NOMO-1 (cell line): ENCODE data around the gene BHLHE41.

Experiments used
- DNase-seq, 2 experiments: peaks; one replicate each; lab custom pipeline; 2025; ENCODE audit not compliant: unreplicated experiment in 2 of 2; lab: John Stamatoyannopoulos, UW

BHLHE41 gene

DNA sequence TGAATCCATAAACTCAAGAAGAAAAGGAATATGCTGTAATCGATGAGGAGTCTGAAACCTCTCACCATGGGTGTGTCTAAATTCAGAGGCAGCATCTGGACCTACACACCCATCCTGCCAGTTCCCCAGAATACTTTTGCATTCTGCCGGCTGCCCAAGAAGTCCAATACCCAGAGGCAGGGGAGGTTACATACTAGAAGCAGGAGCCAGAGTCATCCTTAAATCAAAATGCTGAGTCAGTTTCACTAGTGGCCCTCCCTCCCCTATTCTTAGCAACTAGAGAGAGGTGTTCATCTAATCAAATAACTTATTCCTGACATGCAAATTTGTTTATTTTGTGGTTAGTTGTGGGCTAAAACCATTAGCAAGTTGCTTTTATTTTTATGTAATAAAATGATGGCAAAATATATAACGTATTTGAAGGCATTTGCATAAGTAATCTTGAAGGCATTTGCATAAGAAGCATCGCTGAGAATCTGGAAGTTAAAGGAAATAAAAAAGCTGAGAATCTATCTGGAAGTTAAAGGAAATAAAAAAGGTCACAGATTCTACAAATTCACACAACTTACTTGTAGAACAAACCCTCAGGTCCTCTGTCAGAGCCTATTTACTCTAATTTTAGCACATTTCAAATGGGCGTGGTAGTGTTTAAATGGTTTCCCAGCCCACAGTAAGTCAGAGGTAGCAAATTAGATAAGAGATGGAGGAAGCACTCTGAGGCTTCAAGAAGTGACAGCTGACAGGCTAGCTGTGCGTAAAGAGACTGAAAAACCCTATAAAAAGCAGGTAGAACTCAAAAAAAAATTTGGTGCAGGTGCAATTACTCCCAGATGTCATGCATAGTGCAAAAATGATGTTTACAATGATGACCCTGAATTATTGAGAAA is 7.8 kb downstream of the BHLHE41 start:
- no peak for DNase-seq

DNA sequence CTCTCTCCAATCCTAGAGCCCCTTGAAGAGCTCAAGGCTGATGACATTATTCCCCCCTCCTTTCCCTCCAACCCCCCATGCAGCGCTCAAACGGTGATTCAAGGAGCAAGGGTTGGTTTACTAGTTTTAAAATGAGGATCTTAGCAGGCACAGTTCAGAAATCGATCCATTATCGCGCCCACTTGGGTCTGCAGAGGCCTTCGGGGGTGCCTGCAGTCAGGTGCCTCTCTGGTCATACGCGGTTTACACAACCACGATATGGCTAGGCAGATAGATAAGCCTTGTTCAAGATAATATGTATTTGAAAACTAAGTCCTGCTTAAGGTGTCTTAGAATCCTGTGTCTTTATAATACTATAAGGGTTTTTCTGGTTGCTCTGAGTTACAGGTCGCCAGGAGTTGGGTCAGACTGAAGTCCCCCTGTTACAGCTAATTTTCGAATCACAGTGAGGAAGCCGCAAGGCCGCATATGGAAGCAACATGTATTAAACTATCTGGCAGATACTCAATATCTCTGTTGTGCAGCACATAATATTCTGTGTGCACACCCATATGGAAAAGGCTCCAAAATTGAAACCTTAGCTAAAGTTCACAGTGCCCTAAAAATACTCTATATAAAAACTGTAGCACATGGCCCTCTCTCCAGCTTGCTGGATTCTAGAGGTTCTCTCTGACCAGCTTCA is 10.0 kb downstream of the BHLHE41 start:
- DNase-seq, result no peak

DNA sequence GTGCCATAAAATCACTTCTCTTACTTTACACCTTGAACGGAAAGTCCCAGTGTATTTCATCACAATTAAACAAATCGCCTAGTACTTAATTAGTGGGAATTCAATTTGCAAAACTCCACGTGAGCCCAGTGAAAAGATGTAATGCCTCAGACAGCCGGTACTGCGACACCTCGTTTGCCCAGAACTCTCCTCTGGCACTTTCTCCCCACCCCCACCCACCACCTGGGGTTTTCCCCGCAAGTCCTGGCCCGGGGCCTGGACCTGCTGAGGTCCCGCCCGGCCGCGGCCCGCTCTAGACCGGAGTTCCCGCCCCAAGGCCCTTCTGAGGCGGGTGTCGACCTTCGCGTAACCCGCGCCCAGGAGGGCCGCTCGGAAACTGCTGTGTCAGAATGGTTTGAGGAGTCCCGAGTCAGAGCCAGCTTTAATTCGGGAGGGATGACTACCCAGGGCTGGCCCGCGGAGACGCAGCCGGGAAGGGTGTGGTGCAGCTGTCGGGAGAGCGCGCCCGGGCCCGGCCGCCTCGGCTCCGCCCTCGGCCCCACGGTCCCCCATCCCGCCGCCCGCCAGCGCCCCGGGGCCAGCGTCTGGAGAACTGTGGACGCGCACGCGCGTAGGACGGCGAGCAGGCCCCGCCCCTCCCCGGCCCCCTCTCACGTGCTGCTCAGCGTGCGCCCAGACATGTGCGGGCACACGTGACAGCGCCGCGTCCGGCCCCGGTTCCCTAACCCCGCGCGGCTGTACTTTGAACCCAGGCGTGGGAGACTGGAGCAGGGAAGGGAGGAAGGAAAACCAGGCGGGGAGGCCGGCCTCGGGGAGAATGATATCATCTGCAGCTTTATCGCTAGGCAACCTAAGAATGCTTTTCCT is 10.8 kb downstream of the BHLHE41 start:
- DNase-seq, result peak; percentile 63 to 64

DNA sequence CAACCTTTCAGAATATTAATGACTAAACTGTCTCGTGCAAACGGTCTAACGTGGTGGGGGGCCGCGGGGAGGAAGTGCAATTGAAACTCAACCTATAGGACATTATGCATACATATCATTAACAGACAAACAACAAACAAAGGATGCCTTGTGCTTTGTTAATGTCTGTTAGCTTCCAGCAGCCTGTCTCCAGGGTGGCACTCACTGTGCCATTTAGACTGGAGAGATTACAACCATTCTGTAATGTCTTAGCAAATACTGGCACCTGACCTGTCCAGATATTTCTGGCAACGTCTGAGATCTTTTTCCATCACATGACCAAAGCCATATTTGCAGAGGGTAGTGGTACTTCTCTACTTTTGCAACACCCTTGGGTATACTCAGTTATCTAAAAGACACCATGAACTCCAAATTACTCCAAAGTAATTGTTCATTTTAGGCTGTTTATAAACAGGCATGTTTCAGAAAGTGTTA is 11.6 kb downstream of the BHLHE41 start:
- DNase-seq, result no peak

DNA sequence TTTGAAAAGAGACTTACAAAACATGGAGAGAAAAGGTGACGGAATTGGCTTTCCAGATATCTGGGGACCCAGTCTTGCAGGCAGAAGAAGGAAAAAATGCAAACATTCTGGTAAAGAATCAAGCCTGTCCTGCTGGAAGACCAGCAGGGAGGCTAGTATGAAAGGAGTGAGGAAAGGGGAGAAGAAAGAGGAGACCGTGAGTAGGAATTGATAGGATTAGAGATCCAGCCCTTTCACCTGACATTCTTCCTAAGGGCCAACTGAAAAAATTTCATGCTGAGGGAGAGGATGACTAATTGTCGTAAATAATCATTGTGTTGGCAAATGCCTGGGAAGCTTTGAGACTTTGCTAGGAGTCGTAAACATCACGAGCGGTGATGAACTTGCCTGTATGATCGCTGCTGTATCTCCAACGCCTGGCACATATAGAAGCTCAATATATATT is 12.1 kb downstream of the BHLHE41 start:
- DNase-seq, result no peak

DNA sequence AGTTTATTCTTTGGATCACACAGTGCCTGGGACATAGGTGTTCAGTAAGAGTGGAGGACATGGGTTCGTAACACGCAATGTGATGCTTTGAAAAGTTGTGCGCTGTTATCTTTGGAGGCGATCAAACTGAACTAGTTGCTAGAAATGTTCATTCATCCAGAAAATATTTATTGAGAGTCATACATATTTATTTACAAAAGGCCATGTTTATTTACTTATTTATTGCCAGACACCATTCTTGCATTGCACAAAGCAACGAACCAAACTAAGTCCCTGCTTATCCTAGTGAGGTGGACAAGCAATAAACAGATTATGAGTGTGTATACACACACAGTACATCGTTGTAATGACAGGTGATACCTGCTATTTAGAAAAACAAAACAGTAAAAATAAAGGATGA is 12.6 kb downstream of the BHLHE41 start:
- DNase-seq, result no peak

DNA sequence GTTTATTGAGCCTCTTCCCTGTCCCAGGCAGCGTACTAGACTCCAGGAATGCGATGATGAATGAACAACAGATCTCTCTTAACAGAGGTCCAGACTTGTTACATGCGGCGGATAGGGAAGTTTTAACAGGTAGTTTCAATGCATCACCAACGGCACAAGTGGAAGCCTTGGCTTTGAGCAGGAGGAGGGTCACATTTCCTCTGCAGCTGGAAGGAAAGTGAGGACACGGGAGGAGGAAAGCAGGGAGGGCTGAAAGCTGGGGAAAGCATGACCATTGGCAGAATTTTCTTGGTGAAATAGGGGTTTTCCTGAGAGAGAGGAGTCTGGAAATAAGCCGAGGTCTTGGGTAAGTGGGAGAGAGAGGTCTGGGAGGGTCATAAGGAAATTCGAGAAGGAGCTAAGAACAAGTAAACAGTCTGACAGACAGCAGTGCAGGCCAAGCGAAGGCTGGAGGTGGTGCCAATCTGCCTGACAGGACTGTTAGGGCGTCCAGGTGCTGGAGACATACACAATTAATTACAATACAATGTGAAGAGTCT is 15.4 kb downstream of the BHLHE41 start:
- DNase-seq, result no peak

DNA sequence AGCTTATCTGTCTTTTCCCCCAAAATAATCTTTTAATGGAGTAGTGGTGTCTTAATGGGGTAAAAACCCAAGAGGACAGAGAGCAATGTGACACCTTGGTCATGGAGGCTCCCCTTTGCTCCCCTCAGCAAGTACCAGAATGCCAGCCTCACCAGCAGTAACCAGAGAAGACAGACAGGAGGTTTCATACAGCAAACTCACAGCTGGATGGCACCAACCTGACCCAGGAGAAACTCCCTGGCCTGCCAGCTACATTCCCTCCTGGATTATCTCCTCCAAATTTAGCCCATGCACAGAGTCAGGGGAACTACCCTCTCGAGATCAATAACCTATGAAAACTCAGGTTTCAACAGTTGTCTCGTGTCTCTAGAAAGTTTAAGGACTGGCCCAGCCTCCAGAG is 15.9 kb downstream of the BHLHE41 start:
- no peak for DNase-seq

DNA sequence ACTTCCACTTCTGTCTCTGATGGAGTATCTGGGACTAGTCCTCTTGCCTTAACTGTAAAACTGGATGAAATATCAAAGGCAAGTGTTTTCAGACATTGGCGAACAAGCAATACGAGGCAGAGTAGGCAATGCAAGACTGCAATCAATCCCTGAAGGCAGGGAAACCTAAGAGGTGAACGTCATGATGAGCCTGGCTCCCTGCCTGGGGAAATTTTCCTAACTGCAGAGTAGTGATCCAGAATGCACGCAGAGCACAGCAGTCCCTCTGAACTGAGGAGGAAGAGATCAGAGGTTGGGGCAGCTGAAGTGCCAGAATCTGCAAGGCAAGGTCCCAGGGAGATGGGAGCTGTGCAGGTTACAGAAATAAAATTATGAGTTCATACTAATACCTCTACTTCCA is 18.5 kb downstream of the BHLHE41 start:
- no peak for DNase-seq

DNA sequence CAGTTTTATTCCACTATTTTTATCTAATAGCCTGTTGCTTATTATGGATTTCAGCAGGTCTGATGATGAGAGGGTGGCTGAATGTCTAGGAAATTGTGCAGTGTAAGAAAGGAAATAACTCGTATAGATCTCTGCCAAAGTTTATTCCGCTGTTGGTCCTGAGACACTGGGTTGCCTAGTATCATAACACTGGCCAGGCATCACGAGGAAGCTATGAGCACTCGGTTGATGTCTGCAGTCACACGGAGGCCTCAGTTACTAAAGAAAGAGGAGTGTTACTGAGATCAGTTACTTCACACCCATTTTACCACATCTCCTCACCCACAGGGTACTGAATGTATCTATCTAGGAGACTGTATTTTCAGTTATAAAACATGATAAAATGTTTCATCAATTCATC is 21.9 kb downstream of the BHLHE41 start:
- DNase-seq, result no peak

DNA sequence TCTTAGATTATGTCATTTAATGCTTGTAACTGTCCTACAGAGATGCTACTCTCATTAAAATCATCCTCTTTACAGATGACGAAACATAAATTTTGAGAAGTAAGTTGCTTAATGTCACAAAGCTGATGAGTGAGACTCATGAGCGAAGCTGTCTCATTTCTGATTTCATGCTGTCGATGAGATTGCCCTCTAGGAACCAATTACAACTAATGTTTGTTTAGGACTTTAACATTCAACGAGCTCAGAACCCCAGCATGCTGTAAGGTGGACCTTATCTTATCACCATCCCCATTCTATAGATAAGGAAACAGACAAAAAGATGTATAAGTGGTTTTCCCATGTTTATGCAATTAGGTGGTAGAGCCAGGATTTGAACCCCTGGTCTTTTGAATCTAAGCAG is 23.1 kb downstream of the BHLHE41 start:
- peak in 1 of 2 experiments; percentile 11 for DNase-seq

DNA sequence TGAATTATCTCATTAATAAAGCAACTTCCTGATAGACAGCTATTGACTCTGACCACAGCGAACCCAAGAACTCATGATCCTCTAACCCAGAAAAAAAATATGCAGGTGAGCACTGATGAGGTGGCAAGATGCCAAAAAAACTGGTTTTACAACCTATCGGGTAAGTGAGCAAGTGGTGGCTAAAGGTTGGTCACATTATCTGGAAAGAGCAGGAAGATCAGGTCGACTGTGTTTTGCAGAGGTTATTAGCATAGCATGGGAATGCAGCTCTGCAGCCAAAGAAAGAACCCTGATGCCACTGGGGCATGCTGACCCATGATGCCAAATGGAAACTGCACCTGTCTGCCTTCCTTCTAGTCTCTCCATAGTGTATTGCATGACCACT is 23.5 kb downstream of the BHLHE41 start:
- no peak for DNase-seq

DNA sequence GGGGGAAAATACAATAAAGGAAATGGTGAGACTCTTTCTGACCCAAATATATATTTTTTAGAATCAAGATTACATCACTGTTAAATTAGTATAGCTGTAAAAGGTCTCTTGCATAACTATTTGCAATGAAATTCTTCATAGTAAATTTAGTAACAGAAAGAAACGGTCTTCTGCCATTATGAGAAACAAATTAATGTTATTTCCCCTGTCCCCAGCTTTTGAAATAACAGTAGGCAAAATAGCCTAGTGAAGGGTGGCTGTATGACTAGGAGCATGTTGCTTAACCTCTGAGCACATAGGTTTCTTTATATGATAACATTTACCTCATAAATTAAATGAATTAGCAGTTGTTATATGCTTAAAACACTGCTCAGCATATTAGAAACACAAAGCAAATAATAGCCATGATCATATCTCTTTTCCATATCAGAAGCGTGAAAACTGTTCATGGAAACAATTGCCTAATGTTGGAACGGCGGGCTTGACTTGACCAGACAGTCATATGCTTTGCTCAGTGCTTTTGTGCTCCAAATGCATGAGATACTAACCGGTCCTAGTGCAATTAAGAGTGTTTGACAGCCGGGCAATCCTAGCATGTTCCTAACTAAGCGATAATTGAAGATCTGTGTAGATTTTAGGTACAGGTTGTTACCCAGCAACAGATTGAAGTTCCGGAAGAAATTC is 24.0 kb downstream of the BHLHE41 start:
- DNase-seq, result no peak

DNA sequence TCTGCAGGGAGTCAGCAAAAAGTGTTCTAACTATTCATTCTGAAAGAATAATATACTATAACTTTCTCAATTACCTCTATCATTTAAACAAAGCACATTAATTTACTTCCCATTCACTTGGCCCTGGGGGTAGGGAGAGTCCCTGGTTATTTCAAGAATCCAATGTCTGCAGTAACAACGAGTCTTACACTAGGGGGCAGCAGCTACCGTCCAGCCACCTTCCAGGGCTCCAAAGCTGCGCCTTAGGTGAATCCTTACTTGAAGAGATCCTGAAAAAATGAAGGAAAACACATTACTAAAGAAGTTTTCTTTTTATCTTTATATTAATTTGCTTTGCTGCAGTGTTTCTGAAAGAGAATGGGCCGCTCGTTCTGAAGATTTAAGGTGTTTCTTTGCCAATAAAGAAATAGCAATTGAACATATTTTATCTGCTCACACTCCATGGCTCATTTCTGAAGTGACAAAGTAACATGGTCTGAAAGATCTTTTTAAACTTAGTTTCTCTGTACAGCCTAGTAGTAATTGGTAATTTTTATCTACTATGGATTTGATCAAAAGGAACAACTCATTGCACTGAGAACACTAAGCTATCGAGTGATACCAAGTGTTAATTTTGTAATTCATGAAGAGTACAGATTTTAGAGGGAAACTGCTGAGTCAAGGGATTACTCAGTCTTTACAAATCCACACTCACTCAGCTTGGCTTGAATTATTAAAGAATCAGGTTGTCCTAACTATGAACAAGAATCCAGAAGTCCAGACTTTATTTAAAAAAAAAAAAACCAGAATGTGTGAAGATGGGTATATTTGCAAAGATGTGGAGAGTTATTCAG is 27.6 kb downstream of the BHLHE41 start:
- DNase-seq, result peak; percentile 45 to 63

DNA sequence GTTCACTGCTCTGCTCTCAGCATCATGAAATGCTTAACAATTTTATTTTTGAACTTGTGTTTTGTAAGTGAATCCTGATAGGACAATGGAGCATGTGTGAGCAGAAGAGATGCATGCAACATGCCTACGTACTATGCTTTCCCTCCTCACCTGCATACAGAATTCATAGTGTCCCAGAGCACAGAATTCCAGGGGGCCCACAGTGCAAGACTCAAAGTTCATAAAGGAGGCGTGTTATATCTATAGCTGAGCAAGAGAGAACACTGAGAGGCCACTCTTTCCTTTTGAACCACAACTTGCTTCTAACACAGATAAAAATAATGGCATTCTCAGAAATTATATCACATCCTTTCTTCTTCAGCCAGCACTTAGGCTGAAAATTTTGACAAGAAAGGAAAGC is 28.8 kb downstream of the BHLHE41 start:
- no peak for DNase-seq

DNA sequence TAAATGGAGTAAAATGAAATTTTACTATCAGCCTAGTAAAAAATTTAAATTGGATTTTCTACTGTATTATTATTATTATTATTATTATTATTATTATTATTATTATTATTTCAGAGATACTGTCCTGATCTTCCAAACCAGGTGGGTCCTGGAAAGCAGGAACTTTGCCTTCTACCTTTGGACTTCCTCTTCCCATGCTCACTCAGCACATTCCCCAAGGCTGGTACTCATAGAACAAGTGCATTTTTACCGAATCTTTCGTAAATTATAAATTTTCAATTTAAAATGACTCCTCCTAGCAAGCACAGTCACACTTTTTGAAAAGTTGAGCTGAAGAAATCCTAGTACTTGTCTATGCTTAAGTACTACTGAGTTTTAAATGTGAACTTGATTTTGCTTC is 29.7 kb downstream of the BHLHE41 start:
- DNase-seq, result no peak

DNA sequence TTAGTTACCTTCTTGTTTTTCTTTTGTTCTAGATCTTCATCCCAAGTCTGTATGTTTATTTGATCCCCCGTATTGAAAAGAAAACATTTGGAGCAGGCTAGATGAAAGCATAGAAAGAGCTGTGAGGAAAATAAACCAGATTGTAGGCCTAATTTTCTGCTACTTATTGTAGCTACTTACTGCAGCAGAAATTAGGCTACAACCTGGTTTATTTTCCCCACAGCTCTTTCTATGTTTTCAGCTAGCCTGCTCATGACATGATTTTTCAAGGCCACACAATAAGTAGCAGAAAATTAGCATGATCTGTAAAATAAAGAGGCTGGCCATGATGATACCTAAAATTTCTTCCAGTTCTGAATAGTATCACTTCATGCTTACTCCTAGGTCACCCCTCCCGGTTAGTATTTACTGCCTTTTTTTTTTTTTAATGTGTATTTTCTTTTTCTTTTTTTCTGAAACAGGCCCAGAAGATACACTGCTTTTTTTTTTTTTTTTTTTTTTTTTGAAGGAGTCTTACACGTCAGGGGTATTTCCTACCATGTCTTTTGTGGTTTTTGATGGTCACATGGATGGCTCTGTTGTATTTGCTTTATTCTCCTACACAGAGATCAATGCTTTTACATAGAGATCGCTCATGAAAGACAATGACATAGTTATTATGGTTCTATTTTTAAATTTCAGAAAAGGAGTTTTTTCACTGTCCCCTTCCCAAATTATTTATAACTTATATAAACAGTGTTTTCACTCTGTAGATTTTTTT is 32.3 kb downstream of the BHLHE41 start:
- no peak for DNase-seq

DNA sequence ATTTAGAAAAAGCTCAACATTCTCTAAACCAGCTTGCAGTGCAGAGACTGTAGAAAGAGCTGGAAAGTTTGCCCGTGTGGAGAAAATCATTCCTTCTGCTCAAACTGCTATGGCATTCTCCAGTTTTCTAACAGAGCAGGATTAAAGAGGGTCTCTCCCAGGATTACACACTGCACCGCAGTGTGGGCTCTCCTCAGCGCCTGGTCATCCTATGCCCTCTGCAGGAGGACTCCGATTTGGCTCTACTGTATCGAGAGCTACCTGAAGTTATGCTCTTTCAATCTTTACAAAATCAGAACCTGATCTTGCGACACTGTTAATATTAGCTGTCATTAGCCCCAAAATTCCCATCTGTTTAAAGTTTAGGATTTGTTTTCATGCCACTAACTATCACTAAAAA is 33.0 kb downstream of the BHLHE41 start:
- no peak for DNase-seq
